NCI-H82 treated with DMSO at 0.1 percent for 48 hours (cell line): ENCODE measurements around the gene ARPP21.
"Not testable (repeated sequence)": the region's sequence is repeated elsewhere in the genome, so short reads cannot be mapped to it uniquely, and the experiment has no call there.

Source experiments
- DNase-seq: peaks from one replicate; lab custom pipeline; 2025; ENCODE audit not compliant: unreplicated experiment; lab: John Stamatoyannopoulos, UW

Gene ARPP21

DNA sequence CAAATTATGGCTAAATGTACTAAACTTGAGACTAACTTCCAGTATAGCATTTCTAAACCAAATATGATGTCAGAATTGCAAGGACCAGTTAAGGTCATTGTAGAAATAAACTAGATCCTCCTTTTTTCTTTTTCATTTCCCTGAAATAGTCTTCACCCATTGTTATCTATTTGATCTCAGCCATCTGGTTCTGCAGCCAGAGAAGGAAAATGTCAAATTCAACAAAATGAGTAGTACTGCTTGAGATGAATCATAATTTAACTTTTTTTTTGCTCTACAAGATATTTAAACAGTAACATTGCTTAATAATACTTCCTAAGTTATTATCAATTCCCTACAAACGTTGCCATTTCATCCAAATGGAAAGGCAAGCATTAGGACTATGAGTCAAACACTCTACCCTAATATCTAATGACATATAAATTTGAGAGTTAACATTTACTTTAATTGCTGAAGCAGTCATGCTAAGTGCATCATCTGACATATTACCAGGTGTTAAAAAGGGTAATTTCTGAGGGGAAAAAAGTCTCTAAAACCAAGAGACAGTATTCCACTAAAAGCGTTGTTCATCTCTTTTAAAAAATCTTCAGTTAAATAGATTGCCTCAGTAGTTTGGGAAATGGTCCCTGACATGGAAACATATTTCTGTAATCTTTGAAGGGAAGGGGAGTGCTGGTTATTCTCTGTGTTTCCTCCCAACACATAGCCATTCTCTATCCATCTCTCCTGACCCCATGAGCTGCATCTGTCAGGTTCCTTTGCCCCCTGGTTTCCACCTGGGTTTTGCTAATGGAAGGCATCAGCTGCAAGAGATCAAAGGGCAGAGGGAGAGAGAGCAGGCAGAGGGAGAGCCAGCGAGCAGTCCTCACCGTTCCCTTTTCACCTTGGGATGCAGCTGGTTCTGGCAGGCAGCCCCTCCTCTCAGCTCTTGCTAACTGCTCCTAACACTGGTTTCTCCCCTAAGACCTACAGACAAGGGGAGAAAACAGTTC, 138.5 kb downstream of the ARPP21 start:
- no peak for DNase-seq

DNA sequence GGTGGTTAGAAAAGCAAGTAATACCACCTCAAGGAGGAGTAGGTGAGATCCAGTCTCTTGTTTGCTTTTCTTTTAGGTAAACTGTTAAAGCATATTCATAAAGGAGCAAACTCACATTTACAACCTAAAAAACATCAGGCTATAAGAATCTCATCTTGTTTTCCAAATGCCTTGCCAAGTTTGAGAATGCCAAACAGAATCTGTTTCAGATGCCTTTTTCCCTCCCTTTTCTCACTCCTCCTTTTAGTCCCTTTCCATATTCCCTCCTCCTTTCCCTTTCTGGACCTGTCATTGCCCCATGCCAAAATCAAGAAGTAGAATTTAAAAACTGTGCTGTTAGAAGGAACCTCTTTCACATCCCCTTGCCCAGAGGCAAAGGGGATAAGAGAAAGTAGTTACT, 140.3 kb downstream of the ARPP21 start:
- no peak for DNase-seq

DNA sequence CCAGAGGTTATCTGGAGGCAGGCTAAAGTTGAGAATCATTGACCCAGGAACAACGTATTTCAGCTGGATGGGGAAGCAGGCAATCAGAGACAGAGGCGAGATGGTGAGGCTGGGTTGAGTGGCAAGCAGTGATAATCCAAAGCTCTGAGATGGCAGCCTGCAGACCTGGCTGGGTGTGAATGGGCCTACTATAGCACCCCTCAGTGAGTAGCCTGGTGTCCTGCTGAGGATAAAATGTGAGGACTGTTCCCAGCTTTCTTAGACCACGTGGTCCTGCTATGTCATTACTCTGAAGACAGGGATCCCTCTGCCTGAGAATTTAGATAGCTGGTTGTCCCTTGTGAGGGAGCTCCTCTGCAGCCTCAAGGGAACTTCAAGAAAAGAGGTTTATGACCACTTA, 141.5 kb downstream of the ARPP21 start:
- no peak for DNase-seq

DNA sequence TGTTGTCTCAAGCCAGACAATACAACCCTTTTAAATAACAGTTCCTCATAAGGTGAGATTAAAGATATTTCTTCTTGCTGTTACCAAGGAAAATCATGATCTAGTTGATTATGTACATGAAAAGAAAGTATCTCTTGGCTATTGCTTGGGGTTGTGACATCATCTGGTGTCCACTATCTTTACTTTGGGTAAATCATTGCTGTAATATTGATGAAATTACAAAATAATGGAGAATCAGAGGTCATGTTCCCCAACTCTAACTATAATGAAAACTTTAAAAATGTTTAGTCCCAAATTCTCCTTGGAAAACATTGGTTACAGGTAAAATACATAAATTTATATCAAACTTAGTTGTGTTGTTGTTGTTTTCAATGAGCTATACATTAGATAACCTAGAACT, 142.2 kb downstream of the ARPP21 start:
- DNase-seq = no peak

DNA sequence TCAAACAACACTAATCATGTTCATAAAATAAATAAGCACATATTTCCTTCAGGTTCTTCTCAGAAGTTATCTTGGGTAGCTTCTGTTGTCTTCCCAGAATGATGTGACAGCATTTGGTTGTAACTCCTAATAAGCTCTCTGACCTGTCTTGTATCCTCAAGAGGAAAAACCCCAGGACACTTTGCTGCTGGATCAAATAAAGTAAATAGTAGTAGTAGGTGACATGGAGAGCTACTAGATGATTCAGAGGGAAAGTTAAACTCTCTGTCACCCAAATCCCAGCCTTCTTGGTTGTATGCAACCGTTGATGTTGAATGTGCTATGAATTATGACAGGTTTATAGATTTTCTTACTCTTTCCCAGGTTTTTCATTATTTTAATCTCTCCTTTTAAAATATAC, 143.0 kb downstream of the ARPP21 start:
- DNase-seq = no peak

DNA sequence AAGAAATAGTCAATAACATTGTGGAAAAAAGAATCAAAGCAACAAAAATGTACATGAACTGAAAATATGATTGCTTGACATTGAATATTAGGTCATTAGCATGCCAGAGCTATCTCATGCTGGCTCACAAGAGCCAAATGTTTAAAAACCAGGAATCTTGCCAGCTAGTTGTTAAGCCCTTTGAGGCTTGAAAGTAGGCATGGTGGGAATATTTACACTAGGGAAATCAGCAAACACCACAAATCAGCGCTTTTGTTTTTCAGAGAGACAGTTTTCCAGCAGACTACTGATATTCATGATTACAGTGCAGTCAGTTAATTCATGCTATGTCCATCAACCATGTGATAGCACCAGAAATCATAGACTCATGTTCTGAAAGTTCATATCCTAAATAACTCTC, 144.8 kb downstream of the ARPP21 start:
- DNase-seq = no peak

DNA sequence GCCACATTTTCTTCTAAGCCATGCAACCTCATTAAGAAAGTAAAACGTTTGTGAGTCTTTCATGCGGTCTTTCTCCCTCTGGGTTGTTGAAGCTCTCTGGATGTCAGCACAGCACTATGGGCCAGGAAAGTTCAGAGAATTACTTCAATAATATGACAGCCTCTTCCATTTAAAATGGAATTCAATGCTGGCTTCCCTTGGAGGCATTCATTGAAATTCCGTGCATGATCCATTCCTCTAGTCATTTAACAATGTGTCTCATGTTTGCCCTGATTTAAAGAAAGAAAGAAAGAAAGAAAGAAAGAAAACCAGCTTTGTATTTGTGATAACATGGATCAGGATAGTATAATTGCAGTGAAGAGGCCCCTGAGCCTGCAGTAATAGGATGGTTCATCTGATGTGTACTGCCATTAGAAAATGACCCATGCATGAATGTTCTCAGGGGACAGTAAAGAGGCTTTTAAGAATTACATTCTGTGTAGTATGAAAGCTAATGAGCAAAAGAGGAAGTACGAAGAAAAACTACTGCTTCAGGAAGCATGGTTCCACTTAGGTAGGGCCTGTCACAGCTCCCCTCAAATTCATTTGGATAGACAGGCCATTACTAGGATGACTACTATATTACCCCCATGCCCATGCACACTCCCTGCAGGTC, 146.0 kb downstream of the ARPP21 start:
- DNase-seq = no peak

DNA sequence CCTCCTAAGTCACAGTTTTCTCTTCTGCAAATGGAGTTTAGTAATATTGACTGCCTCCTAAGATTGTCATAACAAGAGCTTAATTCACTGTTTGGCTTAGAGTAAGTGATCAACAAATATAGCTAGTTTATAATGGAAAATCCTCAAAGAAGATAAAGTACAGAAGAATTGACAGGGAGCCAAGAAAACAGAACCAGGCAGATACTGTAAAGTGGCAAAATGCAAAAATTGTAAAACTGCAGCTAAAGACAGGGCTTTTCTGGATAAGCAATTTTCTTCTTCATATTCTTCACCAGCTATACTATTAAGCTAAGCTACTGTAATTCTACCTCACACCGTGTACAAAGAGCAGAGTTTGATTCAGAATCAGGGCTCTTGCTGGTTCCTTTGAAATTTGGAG, 148.6 kb downstream of the ARPP21 start:
- DNase-seq = no peak

DNA sequence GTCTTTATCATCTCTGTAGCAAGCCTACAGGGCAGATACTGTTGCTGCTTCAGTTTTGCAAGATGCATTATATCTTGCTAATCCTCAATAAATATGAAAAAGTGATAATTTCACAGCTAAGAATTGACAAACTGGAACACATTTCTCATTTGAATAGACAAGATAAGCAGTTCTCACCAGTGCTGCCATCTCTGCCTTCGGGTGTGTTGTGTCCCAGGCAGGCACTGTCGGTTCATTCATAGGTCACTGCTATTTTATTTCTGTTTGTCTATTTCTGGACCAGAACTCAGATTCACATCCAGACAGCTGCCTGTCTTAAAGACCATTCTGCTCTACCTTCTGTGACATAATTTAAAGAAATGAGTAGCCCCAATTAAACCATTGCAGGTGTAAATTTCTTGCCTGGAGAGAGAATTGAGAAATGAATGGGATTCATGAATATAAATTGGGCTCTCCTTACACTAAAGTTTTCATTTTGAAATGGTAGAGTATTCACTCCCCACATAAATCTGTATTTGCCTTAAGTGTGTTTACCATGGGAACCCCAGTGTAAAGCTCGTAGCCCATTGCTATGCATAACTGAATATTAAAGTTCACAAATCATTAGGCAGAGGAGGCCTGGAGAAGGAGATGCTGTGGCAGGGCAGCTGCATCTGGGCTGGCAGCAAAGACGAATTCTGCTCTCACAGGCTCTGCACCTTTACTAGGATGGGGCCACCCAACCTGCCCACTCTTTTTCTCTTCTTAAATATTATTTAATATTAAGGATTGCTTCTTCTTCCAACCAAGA, 149.9 kb downstream of the ARPP21 start:
- DNase-seq = no peak

DNA sequence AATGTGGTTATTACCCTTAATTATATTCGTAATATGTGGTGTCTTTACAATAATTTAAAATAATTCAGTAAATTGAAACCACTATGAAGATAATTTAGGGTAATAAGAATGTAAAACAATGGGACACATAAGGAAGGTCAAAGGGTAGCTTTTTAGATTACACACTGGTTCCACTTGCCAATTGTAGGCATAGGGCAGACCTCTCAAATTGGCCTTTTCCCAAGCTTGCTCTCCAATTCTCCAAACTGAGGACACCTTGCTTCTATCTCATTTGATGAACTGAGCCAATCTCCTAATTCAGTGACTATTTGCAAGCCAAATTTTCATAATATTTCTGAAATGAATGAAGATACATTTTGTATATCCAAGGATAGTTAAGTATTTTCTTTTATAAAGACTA, 151.4 kb downstream of the ARPP21 start:
- DNase-seq = no peak

DNA sequence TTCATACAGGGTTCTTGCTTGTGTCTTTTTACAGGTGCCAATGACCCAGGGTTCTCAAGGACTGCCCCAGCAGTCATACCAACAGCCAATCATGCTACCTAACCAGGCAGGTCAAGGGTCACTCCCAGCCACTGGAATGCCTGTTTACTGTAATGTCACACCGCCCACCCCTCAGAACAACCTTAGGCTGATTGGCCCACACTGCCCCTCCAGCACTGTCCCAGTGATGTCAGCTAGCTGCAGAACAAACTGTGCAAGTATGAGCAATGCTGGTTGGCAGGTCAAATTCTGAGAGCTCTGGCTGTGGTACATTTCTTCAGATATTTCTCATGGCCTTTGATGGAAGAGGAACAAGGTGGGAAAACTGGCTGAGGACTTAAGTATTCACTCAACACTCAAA, 154.3 kb downstream of the ARPP21 start:
- no peak for DNase-seq

DNA sequence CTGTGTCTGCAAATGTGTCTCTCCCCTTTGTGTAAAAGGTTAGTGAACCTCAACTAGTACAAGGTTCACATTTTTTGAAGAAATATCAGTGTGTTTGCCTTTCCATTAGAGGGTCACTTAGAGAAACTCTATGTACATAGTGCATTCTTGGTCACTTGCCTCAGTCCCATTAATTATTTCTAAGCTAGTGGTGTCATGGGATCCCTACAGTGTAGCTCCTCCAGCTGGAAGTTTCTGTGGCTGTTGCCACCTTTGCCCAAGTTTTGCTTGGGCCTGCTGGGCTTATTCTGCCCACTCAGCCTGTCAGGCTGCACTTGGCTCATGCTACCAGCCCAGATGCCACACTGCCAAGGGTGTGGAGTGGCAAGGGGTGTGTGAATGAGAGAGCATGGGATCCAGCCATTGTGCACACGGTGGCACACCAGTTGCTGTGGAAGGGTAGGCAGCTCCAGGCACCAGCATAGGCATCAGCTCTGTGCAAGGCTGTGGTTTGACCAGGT, 161.7 kb downstream of the ARPP21 start:
- DNase-seq = no peak

DNA sequence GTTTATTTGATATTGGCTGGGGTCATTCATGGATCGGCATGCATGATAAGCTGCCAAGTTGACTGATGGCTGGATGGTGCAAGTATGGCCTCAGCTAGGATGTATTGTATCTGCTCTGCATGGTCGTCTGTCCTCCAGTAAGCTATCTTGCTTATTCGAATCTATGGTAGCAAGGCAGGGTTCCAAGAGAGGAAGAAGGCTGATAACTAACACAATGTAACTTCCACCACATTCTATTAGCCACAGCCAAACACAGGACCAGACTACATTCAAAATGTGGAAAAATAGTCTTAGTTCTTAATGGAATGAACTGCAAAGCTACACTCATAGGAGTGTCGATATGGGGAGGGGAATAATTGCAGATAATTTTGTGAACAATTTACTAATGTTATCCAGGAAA, 175.2 kb downstream of the ARPP21 start:
- no peak for DNase-seq

DNA sequence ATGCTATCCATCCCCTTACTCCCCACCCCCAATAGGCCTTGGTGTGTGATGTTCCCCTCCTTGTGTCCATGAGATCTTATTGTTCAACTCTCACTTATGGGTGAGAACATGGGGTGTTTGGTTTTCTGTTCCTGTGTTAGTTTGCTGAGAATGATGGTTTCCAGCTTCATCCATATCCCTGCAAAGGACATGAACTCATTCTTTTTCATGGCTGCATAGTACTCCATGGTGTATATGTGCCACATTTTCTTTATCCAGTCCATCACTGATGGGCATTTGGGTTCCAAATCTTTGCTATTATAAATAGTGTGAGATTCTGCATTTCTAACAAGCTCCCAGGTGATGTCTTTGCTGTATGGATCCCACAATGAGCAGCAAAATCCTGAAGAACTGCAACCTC, 176.5 kb downstream of the ARPP21 start:
- not testable (repeated sequence) for DNase-seq

DNA sequence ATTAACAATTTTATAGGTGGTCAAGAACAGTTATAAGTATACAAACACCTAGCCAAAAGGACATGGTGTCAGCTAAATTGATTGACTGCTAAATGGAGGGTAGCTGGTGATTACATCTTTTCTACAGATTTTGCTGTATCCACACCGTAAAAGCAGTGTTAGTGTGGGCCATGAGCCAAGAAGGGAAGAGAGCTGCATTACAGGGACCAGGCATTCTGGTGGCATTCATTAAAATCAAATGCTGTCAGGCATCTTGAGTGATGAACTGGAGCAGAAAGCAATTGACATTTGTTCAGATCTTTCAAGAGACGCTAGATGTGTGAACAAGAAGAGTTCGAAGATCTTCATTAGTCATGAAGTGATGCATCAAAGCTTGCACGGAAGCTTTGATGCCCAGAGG, 177.9 kb downstream of the ARPP21 start:
- no peak for DNase-seq

DNA sequence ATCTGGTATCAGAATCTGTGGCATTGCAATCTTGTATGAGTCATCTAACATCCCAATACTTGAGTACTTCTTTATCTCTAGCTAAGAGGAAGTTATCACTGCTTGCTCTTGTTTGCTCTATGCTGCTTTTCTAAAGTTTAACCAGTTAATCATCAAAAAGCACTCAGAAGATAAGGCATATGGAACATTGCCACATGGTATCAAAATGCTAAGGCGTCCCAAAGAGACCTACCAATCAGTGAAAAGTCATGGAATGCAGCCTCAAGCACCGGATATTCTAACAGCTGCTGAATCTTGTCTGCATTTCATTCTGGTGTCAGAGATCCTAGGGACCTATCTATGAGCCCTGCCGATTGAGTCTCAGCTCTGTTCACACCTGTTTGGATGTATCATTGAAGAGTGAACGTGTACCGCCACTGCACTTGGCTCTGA, 192.8 kb downstream of the ARPP21 start:
- no peak for DNase-seq
